ENCODE measurements around the gene MERTK.
A peak's percentile ranks its signal among the peaks of the same experiment; 100 is the strongest.
"Not testable (repeated sequence)": the region's sequence is repeated elsewhere in the genome, so short reads cannot be mapped to it uniquely, and the experiment has no call there.

Gene MERTK

DNA sequence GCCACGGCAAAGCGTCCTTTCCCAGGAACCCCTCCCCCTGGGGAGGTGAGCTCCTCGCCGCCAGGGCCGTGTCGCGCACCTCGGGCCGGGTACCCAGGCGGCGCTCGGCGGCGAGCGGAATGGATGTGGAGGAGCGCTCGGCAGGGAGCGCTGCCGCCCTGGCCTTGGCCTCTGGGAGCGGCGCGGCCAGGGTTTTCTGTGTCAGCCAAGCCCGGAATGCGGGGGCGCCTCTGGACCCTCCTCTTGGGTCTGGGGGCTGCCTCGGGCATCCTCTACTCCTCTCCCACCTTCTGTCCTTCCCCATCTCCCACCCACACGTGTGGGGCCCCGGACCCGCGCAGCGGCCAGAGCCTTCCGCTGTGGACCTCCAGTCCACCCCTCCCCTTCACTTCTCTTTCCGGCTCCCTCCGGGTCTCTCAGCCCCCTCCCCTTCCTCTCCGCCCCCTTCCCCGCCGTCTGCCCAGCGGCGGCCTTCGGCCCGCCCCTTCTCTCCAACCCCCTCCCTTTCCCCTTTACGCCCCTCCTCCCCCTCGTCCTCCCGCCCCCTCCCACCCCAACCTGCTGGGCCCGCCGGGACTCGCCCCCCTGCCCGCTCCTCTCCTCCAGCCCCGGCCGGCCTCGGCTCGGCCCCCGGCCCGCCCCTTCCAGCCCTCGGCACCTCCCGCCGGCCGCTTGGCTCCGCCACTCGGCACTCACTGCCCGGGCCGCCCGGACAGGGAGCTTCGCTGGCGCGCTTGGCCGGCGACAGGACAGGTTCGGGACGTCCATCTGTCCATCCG, at the start of gene MERTK:
Gene MERTK, plus strand, starts transcription at position 684 of the 779 bp plus-strand sequence. CDS start 129 bp downstream, outside the sequence.
- peak; percentile 60 for DNase-seq

- not testable (repeated sequence) for DNase-seq
Measured at GRCh38 chr2:111850646-111851045, 47.8 kb upstream of the MERTK start.

DNA sequence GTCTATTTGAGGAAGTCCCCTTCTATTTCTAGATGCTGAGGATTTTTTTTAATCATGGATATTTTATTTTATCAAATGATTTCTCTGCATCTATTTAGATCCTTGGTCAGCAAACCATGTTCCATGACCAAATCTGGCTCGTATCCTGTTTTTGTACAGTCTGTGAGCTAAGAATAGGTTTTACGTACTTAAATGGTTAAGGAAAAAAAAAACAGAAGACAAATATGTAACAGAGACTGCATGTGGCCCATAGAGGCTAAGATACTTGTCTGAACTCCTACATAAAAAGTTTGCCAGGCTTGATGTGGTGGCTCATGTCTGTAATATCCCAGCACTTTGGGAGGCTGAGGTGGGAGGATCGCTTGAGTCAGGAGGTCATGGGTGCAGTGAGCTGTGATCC, 45.9 kb upstream of the MERTK start:
- not testable (repeated sequence) for DNase-seq

- DNase-seq: not testable (repeated sequence)
Measured at GRCh38 chr2:111860005-111860404, 38.4 kb upstream of the MERTK start.

DNA sequence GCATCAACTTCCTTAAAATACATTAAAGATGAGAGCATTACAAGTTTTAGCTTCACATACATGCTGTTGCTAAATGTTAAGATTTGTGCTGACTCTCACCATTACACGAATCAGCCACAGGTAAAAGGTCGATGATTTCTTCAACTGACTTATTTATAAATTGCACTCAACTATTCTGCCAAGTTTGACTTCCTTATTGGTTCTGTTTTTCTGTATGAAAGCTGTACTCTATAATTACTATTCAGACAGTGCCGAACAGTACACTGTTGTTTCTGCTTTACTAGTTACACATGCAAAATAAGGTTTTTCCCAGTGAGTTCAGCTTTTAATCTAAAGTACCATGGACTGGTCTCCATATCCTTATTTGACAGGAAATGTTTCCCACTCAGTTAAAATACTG, 33.3 kb upstream of the MERTK start:
- DNase-seq: not testable (repeated sequence)

GRCh38 chr2:111872806-111873205, 25.6 kb upstream of the MERTK start:
- not testable (repeated sequence) for DNase-seq

- DNase-seq: peak; percentile 73
Measured at GRCh38 chr2:111883661-111884591, 14.5 kb upstream of the MERTK start, which contains the start of gene ANAPC1. Gene ANAPC1 (minus strand): TSS chr2:111884193. CDS start chr2:111880825, 3,368 bp downstream.

DNA sequence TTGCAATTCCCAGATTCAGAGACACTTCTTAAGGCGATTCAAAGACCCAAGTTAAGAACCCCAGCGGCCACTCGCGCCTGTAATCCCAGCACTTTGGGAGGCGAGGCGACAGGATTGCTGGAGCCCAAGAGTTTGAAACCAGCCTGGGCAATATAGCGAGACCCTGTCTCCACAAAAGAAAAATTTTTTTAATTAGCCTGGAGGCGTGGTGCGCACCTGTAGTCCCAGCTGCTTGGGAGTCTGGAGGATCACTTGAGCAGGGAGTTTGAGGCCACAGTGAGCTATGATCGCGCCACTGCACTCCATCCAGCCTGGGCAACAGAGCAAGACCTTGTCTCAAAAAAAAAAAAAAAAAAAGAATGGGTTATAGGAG, 13.8 kb upstream of the MERTK start:
- no peak for DNase-seq

DNA sequence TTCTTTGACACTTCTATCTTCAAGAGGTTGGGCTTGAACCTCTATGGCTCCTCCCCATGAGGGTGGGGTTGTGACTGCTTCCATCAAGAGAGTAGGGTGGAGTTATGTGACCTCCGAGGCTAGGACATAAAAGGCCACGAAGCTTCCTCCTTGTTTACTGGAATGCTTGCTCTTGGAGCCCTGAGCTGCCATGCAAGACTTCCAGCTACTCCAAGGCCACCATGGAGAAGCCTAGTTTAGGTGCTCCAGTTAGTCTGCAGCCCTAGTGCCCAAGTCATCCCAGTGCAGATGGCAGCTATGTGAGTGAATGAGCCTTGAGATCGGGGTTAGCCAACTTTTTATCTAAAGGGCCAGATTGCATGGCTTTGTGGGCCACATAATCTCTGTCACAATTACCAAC, 2.4 kb upstream of the MERTK start:
- no peak for DNase-seq

DNA sequence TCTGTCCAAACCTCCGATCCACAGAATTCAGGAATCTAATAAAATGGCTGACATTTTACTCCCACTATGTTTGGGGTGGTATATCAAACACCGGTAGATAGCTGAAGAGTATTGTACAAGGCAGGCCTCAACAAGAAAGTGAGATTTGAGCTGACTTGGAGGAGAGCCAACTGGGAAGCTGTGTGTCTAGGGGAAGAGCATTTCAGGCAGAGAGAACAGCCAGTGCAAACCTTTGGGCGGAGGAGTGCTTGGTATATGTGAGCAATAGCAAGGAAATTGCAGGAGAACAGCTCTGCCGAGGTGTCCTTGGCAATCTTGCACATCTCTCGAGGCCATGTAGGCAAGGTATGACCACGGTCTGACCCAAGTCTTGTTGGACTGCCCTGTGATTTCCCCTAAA, 1.8 kb upstream of the MERTK start:
- DNase-seq: peak; percentile 43

DNA sequence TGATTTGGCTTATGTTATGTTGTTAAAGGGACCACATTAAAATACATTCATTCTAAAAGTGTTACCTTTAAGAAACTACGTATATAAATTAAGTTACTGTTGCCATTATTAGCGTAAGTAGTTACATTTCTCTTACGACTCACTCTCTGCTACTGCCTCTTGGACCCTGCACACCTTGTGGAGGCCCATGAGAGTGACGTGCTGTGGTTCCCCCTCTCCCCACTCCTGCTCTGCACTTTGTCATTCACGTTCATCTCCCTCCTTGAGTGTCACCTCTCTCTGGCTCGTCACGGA, 830 bp upstream of the MERTK start:
- DNase-seq: no peak

- no peak for DNase-seq
Measured at GRCh38 chr2:111898703-111899514, 502 bp downstream of the MERTK start.

DNA sequence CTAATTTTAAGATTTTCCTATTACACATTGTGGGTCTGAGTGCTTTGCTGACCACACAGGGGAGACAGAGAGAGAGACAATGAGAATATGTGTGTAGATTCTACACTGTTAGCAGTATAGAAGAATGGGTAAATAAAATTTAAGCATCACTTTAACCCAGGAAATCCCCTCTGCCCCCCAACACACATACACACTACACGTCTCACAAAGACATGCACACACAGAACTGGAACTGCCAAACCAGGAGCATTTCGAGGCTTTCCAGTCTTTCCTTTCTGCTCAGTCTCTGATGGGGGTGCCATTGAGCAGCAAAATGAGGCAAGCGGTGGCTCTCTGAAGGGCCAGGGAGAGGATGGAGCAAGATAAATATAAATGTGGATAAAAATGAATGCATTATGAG, 2.5 kb downstream of the MERTK start:
- peak; percentile 27 for DNase-seq

DNA sequence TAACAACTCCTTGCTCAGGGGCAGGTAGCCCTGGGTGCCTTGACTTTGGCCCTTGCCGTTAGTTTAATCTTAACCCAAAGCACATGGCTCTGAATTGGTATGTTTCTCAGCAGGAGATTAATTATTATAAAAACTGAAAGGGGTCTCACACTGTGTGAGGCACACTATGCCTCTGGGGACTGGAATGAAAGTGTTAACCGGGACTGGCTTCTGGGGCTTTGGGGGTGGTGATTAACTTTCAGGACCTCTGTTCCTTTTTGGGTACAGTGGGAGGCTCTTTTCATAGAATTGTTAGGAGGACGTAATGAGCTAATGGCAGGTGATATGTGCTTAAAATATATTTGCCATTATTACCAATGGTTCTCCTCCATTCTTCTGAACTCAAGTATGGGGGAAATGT, 5.1 kb downstream of the MERTK start:
- no peak for DNase-seq

DNA sequence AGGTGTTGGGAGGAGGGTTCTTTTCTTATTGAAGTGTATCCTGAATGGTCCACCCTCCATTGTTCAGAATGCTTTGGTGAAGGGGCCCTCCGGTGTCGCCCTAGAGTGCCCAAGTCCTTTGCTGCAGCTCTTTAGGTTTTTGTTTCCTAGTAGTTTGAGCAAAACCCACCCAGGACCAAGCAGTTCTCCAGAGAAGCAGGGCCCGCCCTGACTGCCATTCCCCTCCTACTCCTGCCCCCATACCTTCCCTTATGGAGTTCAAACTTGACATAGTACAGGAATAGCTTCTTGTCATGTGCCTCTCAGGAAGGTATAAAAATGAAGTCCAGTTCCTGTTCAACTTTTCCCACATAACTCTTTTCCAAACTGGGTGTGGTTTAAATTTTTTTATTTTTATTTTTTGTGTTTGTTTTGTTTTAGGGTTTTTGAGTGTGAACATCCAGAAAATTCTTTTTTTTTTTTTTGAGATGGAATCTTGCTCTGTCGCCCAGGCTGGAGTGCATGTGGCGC, 5.6 kb downstream of the MERTK start:
- no peak for DNase-seq

DNA sequence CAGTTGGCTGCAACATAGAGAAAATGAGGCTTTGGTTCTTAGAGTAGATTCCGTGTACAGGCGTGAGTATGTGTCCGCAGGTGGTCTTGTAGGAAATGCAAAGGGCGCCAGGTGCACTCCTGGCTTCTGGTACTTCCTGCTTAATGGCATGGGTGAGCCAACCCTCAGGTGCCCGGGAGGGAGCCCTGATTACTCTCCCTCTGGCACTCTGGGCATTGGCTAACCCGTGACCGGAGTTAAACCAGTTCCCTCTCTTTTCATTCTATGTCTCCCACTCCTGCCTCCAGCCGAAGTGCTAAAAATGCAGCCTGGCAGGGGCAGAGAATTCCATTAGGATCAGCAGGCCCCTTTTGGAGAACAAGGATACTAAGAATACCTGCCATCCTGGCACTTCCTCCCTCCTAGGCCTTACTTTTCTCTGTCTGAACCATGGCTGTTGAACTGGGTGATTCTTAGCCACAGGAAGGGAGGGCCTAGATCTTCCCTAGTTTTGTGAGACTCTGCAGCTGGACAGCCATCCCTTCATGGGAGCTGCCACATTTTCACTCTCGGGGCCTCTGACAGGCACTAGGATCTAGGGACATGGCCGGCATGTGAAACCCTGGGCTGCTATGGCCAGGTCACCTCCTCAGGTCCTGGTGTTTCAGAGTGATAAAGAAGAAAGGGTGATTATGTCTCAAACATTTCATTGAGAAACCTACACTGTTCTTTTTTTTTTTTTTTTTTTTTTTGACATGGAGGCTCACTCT, 6.5 kb downstream of the MERTK start:
- DNase-seq: no peak

DNA sequence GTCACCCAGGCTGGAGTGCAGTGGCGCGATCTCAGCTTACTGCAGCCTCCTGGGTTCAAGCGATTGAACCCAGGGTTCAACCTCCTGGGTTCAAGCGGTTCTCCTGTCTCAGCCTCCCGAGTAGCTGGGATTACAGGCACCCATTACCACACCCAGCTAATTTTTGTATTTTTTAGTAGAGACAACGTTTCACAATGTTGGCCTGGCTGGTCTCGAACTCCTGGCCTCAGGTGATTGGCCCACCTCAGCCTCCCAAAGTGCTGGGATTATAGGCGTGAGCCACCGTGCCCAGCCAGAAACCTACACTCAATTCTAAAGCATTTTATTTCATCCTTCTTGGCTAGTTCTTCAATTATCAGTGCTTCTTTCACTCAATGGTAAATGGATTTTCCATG, 7.1 kb downstream of the MERTK start:
- not testable (repeated sequence) for DNase-seq

DNA sequence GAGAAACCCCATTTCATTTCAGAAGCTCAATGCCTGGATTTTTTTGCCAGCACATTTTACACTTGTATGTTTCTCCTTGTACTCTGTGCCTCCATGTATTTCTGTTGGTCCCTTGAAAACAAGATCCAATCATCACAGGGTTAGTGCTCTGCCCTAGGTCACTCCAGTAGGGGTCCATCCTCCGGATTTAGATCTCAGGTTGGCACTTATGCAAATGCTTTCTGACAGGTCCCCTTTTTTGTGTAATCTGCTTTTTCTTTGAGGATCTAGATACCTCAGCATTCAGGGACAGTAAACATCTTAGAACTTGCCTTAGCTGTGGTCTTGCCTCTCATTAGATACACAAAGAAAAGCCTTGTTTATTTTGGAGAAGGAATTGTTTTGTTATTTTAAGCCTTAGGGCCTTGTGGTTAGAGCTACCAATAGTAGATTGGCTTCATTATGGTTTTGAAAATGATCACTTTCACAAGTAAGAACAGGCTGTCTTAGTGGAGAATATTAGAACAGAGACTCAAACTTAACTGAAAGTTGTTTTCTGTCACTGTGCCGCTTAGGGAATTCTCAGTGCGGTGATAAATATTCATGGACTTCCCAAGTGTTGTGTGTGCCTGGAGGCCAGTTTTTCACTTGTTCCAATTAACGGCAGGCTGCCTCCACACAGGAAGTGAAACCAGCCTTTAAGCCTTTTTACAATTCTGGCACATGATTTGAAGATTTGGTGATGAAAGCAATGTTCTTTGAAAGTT, 7.8 kb downstream of the MERTK start:
- DNase-seq: no peak

GRCh38 chr2:111908578-111908977, 10.2 kb downstream of the MERTK start:
- no peak for DNase-seq

DNA sequence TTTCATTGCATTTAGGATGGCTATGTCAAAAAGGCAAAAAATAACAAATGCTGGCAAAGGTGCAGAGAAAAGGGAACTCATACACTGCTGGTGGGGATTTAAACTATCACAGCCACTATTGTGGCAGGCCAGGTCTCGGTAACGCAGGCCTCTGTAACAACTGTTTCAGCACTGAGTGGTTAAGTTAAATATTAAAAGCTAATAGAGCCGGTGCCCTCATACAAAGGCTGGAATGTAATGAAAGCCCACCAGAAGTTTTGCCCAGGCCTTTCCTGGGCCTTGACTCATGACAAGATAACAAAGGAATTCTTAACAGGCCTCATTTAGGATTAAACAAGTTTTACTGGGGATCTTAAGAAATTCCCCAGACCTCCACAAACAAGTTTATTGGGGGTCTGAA, 10.7 kb downstream of the MERTK start:
- no peak for DNase-seq

DNA sequence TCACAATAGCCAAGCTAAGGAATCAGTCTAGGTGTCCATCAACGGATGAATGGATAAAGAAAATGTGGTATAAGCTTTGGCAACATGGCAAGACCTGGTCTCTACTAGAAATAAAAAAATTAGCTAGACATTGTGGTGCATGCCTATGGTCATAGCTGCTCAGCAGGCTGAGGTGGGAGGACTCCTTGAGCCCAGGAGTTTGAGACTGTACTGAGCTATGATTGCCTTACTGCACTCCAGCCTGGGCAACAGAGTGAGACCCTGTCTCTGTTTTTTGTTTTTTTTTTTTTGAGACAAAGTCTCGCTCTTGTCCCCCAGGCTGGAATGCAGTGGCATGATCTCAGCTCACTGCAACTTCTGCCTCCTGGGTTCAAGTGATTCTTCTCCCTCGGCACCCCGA, 11.6 kb downstream of the MERTK start:
- not testable (repeated sequence) for DNase-seq
